IMR-90 (cell line): ENCODE results near the gene MAFF.

Experiments
- BHLHE40 ChIP-seq: fragments of 150-350 bp; IDR thresholded peaks from 2 replicates; pipeline ENCODE4 v1.6.1; 2016; ENCODE audit warnings: mild to moderate bottlenecking, low read depth, low read length
- CEBPB ChIP-seq: IDR thresholded peaks from 2 replicates; pipeline ENCODE4 v1.6.1; 2012; ENCODE audit warnings: low read depth, low read length, improper control_type of control experiment
- FOS ChIP-seq: fragments of 150-350 bp; IDR thresholded peaks from 2 replicates; pipeline ENCODE4 v1.6.1; 2016; ENCODE audit warnings: low read depth, low read length
- MAFK ChIP-seq: IDR thresholded peaks from 2 replicates; pipeline ENCODE4 v1.6.1; 2012; ENCODE audit warnings: low read depth, low read length, improper control_type of control experiment
- MAZ ChIP-seq: IDR thresholded peaks from 2 replicates; pipeline ENCODE4 v1.6.1; 2012; ENCODE audit warnings: low read depth, mild to moderate bottlenecking, low read length, improper control_type of control experiment, moderate library complexity, borderline replicate concordance
- MXI1 ChIP-seq: IDR thresholded peaks from 2 replicates; pipeline ENCODE4 v1.6.1; 2012; ENCODE audit warnings: low read depth, mild to moderate bottlenecking, low read length, moderate library complexity, borderline replicate concordance
- POLR2A ChIP-seq: IDR thresholded peaks from 2 replicates; pipeline ENCODE4 v1.6.1; 2012; ENCODE audit warnings: mild to moderate bottlenecking, low read depth, low read length
- RAD21 ChIP-seq: IDR thresholded peaks from 2 replicates; pipeline ENCODE4 v1.6.1; 2012; ENCODE audit warnings: low read length, improper control_type of control experiment
- RFX5 ChIP-seq: IDR thresholded peaks from 2 replicates; pipeline ENCODE4 v1.8.0; 2012; ENCODE audit warnings: low read depth, mild to moderate bottlenecking, low read length, moderate library complexity
- TF ChIP-seq, protein P1 (sequence below): conservative IDR thresholded peaks from 2 replicates; pipeline ENCODE4 v1.5.1; 2012; ENCODE audit warnings: mild to moderate bottlenecking, low read depth, low read length, improper control_type of control experiment
- TF ChIP-seq, protein P2 (sequence below): fragments of 150-350 bp; IDR thresholded peaks from 2 replicates; pipeline ENCODE4 v1.6.1; 2017; ENCODE audit warnings: mild to moderate bottlenecking, antibody characterized with exemption, low read length, low read depth

DNA sequence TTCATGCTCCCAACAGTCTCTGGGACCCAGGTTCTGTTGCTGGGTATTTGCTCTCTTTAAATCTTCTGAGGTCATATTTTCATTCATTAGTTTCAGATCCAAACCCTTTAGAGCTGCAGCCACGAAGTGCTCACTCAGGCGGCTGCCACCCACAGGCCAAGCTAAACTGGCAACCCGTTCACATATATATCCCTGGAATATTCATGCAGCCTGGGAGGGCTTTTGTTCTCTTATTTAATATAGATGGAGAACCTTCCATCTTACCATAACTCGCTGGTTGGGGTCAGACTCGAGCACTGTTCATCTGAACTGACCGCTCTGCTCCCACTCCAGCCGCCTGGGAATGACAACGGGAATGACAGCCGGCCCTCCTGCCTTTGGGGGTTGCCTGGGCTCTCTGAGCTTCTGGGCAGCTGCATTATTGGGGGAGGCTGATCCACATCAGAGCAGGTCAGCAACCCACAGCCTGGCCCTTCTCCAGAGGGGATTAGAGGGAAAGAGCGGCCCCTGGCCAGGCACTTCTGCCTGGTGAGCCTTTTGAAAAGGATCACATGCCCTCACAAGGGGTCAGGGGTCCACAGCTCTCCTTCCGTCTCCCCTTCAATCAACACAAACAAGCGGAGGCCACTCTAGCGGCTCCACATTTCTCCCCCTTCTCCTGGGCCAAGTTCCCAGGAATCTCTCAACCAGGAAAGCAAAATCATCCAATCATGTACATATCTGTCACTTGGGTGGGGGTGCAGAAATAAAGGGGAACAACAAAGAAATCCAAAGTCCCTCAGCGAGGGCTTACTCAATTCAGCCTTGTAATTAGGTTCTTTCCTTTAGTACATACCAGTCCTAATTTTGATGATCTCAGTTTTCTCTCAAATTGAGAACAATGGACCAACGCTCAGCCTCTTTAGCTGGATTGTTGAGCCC, 59.2 kb downstream of the MAFF start:
- TF ChIP-seq, protein P1, sequence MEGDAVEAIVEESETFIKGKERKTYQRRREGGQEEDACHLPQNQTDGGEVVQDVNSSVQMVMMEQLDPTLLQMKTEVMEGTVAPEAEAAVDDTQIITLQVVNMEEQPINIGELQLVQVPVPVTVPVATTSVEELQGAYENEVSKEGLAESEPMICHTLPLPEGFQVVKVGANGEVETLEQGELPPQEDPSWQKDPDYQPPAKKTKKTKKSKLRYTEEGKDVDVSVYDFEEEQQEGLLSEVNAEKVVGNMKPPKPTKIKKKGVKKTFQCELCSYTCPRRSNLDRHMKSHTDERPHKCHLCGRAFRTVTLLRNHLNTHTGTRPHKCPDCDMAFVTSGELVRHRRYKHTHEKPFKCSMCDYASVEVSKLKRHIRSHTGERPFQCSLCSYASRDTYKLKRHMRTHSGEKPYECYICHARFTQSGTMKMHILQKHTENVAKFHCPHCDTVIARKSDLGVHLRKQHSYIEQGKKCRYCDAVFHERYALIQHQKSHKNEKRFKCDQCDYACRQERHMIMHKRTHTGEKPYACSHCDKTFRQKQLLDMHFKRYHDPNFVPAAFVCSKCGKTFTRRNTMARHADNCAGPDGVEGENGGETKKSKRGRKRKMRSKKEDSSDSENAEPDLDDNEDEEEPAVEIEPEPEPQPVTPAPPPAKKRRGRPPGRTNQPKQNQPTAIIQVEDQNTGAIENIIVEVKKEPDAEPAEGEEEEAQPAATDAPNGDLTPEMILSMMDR, result peak; percentile 25
- TF ChIP-seq, protein P2, sequence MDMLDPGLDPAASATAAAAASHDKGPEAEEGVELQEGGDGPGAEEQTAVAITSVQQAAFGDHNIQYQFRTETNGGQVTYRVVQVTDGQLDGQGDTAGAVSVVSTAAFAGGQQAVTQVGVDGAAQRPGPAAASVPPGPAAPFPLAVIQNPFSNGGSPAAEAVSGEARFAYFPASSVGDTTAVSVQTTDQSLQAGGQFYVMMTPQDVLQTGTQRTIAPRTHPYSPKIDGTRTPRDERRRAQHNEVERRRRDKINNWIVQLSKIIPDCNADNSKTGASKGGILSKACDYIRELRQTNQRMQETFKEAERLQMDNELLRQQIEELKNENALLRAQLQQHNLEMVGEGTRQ, result no peak
- TF ChIP-seq BHLHE40, result no peak
- TF ChIP-seq POLR2A, result no peak
- TF ChIP-seq CEBPB, result no peak
- peak; percentile 32; the same call in 1 of the 2 replicates for TF ChIP-seq RAD21
- TF ChIP-seq MAFK, result no peak
- no peak for TF ChIP-seq RFX5
- TF ChIP-seq MXI1, result no peak
- TF ChIP-seq MAZ, result no peak
- TF ChIP-seq FOS, result no peak
